Measurements from ENCODE around the gene AMER3.
A peak's percentile ranks its signal among the peaks of the same experiment; 100 is the strongest.
"Not testable (repeated sequence)": the region's sequence is repeated elsewhere in the genome, so short reads cannot be mapped to it uniquely, and the experiment has no call there.

AMER3 gene, protein sequence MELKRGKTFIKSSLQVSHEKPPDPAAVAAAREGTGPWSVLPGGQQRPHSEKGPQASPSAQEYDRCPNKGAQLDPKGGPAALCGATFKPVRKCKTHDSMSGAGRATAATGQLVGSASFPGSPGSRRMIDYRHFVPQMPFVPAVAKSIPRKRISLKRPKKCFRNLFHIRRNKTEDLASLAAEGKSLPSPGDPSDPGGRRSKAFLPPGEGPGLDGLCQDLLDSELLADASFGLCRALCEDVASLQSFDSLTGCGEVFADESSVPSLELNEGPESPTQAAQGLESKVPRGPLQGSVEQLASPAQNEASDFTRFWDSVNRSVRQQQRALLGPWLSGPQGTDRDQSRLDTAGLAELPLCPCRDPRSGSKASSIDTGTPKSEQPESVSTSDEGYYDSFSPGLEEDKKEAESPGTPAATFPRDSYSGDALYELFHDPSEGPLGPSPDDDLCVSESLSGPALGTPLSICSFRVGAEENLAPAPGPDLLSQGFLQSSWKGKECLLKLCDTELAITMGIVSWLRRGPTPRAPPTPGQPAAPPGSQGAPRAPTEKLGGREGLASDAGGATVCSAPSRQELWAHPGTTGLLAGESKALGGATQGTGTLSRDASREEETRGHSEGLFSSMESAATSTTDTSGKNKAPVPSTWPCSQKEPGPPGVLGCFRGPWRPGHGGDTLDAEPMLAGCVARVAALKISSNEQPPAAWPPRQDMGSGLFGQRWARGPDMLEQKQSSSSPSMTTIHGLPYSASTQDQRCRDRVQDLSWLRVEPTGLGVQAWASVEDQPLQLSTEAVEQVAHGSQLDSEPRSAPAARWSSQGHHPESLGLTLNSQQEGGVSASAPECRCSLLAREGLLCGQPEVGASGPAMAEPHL

DNA sequence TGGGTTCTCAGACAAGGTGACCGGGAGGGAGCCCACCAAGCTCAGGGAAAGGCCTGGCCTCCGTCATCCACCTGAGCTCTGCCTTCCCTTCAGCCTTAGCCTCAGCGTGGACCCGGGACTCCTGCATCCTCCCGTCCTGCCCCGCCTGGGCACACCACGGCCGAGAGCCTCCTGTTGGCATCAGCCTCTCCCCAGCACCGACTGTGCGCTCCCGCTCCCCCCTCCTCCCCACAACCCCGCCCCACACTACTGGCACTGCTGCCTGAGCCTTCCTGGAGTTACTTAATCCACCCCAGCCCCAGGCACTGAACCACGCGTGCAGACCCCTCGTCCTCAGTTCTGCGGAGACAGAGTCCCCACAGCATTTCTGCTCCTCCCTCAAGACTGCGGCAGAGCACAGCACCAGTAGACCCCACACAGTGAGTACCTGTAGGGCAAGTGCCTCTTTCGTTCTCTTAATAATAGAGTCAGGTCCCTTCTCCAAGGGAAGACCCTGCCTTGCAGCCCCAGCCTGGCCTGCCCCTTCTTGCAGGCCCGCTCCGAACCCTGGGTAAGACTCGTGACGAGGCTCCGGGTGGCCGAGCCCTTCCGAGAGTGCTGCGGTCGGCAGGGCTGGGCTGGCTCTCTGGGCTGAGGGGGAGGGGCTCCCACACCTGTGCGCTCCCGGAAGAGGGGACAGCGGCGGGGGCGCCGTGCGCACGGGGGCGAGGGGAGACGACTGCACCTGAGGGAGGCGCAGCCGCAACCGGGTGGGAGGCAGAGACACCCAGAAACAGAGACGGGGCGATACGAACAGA is at the start of gene AMER3:
Gene AMER3, plus strand, starts transcription at position 285 of the 797 bp plus-strand sequence. CDS start 6,533 bp downstream, outside the sequence.
- TF ChIP-seq ZNF274 (IDR thresholded peaks at IDR 0.05; ENCODE audit: low read depth, low read length), result no peak
- H3K4me3 ChIP-seq (ENCODE audit: low read length), result no peak within 1 kb of the TSS

DNA sequence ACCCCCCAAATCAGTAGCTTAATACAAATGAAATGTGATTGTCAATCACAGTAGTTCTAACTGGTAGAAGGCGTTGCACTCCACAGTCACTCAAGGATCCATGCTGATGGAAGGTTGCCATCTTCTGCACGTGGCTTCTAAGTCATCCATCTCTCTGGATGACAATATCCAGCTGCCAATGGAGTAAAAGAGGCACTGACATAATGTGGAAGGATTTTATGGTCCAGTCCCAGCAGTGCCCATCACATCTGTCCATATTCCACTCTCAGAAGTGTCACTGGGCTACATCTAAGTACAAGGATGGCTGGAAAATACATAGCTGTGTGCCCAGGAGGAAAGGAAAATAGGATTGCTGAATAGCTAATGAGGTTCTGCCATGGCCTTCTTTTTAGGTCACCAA is 40.5 kb upstream of the AMER3 start:
- not testable (repeated sequence) for H3K4me3 ChIP-seq (ENCODE audit: low read length)

DNA sequence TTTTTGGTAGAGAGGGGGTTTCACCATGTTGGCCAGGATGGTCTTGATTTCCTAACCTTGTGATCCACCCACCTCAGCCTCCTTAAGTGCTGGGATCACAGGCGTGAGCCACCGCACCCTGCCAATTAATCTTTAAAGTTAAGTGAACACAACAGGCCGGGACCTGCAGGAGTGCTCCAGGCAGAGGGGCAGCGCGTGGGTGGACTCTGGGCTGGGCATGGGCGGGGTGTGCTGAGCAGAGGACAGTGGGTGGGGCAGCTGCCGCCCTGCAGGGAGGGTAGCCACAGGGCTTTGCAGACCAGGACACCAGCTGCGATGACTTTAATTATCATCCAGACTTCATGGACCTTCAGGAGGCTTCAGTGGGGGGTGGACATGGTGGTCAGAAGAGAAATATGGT is 35.3 kb upstream of the AMER3 start:
- no peak overlapping the region for H3K4me3 ChIP-seq (ENCODE audit: low read length)
- no peak for TF ChIP-seq ZNF274 (IDR thresholded peaks at IDR 0.05; ENCODE audit: low read depth, low read length)

DNA sequence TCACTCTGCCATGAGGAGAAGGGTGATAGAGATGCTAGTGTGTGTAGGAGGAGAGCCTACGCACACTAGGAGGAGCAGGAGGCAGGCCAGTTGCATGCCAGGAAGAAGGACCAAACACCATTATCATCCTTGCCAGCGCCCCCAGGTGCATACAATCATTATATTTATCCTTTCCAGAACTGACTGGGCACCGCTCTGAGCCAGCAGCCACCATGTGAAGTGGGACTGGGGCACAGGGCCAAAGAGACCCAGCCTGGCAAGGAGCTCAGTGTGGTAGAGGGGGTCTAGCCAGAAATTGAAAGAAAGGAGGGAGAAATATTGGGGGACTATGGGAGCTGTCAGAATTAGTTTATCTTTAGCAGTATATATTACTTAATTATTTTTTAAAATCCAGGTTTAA is 34.8 kb upstream of the AMER3 start:
- H3K4me3 ChIP-seq (ENCODE audit: low read length), result no peak overlapping the region
- TF ChIP-seq ZNF274 (IDR thresholded peaks at IDR 0.05; ENCODE audit: low read depth, low read length), result no peak

DNA sequence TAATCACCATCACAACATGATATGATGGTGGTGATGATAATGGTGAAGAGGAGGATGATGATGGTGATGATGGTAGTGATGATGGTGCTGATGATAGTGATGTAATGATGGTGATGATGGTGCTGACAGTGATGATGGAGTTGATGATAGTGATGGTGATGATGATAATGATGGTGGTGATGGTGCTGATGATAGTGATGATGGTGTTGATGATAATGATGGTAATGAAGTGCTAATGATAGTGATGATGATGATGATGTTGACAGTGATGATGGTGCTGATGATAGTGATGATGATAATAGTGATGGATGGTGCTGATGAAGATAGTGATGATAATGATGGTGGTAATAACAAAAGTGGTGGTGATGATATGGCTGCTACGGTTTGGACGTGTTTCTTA is 30.9 kb upstream of the AMER3 start:
- TF ChIP-seq ZNF274 (IDR thresholded peaks at IDR 0.05; ENCODE audit: low read depth, low read length), result no peak
- H3K4me3 ChIP-seq (ENCODE audit: low read length), result no peak overlapping the region

DNA sequence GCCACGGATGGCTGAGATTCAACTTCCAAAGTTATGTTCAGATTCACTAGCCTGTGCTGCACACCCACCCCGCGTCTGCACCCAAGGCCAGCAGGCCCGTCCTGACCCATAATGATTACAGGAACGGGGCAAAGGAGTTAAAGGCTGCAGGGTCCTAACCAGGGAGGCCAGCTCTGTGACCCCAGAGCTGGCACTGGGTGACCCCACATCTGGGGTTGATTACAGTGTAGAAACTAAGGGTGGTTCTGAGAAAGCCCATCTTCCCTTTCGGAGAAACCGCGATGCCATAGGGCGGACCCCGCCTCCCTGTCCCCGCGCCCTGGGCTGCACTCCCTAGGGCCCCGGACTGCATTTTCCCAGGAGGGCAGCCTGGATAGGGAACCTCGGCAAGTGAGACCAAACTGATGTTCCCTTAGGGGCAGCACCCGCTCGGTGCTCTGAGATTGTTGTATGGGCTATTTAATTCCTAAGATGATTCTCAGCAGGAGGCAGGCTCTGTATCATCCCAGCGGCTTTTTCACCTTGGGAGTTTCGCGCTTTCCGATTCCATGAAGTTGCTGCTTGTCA is 28.6 kb upstream of the AMER3 start:
- no peak for TF ChIP-seq ZNF274 (IDR thresholded peaks at IDR 0.05; ENCODE audit: low read depth, low read length)
- peak overlapping the region; percentile 1; the same call in 1 of the 2 replicates for H3K4me3 ChIP-seq (ENCODE audit: low read length)

DNA sequence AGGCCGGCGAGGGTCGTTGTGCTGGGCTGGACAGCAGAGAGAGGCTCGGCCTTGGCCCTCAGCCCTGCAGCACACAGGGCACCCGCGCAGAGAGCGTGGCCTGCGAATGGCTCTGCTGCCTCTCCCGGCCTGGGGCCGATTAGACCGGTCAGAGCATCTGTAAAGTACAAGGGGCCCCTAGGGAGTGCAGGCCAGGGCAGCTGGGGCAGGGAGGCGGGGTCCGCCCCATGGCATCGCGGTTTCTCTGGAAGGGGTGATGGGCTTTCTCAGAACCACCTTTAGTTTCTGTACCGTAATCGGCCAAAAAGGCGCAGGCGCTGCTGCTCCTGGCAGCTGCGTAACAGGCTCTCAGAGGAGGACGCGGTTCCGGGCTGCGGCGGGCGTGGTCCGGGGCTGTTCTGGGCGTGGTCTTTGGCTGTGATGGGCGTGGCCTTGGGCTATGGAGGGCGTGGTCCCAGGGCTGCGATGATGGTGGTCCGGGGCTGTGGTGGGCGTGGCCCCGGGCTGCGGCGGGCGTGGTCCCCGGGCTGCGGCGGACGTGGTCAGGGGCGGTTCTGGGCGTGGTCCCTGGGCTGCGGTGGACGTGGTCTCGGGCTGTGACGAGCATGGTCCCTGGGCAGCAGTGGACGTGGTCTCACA is 27.9 kb upstream of the AMER3 start:
- peak overlapping the region; percentile 1; the same call in 1 of the 2 replicates for H3K4me3 ChIP-seq (ENCODE audit: low read length)
- TF ChIP-seq ZNF274 (IDR thresholded peaks at IDR 0.05; ENCODE audit: low read depth, low read length), result no peak

DNA sequence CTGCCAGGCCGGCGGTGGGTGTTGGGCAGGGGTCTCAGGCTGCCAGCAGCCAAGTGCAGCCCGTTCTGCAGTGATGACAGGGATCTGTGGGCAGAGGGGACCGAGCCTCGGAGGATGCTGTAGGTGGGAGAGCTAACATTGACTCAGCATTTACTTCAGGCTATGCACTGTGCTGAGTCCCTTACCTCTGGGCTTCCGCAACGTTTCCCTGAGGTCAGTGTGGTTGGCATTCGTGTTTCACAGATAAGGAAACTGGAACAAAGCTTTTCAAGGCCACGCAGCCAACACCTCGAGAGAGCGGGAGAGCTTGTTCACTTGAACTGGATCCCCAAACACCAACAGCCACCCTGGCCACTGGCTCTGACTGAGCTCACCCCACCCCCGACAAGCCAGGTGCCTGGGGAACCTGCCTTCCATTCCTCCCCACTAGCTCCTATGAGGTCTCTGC is 27.3 kb upstream of the AMER3 start:
- no peak for TF ChIP-seq ZNF274 (IDR thresholded peaks at IDR 0.05; ENCODE audit: low read depth, low read length)
- H3K4me3 ChIP-seq (ENCODE audit: low read length), result no peak overlapping the region

DNA sequence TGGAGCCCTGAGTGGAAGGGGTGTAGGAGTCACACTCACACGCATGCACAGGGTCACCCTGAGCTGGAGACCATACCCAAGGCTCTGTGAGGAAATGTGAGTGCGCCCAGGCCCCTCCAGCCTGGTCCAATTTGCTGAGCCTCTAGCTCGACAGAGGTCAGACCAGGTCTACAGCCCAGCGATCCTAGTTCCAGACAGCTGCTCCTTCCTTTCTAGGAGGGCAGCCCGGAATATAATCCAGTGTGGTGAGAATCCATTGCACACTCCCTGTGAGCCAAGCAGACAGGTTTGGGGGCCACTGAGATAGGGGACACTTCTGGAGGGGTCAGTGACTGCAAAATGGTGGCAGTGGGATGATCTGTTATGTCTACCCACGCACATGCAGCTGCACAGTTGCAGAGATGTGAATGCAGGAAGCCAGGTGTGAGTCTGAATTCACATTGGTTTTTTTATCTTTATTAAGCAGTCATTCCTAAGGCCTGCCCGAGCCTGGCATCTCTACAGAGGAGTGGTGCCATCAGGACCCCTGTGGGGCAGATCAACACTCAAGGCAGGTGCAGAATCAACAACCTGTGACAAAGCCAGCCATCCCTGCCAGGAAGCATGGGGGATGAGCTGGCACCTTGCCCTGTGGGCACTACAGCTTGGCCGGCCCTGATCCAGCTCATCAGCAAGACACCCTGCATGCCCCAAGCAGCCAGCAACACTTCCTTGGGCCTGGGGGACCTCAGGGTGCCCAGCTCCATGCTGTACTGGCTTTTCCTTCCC is 26.6 kb upstream of the AMER3 start, which contains the start of gene GPR148:
Gene GPR148, plus strand, starts transcription at position 522 of the 768 bp plus-strand sequence. Its CDS starts 82 bp downstream, at position 604.
- no peak within 1 kb of the TSS for H3K4me3 ChIP-seq (ENCODE audit: low read length)
- no peak for TF ChIP-seq ZNF274 (IDR thresholded peaks at IDR 0.05; ENCODE audit: low read depth, low read length)

DNA sequence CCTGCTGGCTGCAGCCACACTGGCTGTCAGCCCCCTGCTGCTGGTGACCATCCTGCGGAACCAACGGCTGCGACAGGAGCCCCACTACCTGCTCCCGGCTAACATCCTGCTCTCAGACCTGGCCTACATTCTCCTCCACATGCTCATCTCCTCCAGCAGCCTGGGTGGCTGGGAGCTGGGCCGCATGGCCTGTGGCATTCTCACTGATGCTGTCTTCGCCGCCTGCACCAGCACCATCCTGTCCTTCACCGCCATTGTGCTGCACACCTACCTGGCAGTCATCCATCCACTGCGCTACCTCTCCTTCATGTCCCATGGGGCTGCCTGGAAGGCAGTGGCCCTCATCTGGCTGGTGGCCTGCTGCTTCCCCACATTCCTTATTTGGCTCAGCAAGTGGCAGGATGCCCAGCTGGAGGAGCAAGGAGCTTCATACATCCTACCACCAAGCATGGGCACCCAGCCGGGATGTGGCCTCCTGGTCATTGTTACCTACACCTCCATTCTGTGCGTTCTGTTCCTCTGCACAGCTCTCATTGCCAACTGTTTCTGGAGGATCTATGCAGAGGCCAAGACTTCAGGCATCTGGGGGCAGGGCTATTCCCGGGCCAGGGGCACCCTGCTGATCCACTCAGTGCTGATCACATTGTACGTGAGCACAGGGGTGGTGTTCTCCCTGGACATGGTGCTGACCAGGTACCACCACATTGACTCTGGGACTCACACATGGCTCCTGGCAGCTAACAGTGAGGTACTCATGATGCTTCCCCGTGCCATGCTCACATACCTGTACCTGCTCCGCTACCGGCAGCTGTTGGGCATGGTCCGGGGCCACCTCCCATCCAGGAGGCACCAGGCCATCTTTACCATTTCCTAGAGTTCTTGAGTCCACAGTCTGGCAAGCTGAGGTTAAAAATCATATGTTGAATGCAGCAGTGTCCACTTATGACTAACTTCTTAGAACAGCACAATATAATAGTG is 25.7 kb upstream of the AMER3 start:
- no peak for TF ChIP-seq ZNF274 (IDR thresholded peaks at IDR 0.05; ENCODE audit: low read depth, low read length)
- H3K4me3 ChIP-seq (ENCODE audit: low read length), result no peak overlapping the region

DNA sequence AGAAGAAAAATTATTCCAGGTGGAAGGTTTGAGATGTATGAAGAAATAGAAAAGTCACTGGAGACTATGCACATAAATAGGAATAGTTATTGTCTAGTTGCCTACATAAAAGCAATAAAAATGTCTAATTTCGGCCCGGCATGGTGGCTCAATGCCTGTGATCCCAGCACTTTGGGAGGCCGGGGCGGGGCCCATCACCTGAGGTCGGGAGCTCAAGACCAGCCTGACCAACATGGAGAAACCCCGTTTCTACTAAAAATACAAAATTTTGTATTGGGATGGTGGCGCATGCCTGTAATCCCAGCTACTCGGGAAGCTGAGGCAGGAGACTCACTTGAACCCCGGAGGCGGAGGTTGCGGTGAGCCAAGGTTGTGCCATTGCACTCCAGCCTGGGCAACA is 23.1 kb upstream of the AMER3 start:
- not testable (repeated sequence) for H3K4me3 ChIP-seq (ENCODE audit: low read length)

DNA sequence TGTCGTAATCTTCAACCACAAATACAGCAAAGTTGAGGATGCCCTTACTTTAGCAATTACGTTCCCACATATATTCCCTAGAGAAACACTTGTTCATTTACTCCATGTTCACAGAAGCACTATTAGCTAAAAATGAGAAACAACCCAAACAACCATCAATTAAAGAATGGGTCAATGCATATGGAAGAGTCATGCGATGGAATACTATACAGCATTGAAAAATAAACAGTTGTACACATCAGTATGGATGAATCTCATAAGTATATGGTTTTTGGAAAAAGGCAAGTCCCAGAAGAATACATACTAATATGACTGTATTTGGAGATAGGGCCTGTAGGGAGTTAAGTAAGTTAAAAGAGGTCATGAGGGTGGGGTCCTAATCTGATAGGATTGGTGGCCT is 20.1 kb upstream of the AMER3 start:
- H3K4me3 ChIP-seq (ENCODE audit: low read length), result no peak overlapping the region
- TF ChIP-seq ZNF274 (IDR thresholded peaks at IDR 0.05; ENCODE audit: low read depth, low read length), result no peak
